HG03097 (cell line): ENCODE measurements around the gene TRERF1.
A peak's percentile ranks its signal among the peaks of the same experiment; 100 is the strongest.
"Not testable (repeated sequence)": the region's sequence is repeated elsewhere in the genome, so short reads cannot be mapped to it uniquely, and the experiment has no call there.

Experiments
- ATAC-seq: cut with Tn5 transposase; IDR thresholded peaks from one replicate; pipeline ENCODE4 v1.9.1; 2021; ENCODE audit not compliant: unreplicated experiment, low FRiP score

TRERF1 gene

DNA sequence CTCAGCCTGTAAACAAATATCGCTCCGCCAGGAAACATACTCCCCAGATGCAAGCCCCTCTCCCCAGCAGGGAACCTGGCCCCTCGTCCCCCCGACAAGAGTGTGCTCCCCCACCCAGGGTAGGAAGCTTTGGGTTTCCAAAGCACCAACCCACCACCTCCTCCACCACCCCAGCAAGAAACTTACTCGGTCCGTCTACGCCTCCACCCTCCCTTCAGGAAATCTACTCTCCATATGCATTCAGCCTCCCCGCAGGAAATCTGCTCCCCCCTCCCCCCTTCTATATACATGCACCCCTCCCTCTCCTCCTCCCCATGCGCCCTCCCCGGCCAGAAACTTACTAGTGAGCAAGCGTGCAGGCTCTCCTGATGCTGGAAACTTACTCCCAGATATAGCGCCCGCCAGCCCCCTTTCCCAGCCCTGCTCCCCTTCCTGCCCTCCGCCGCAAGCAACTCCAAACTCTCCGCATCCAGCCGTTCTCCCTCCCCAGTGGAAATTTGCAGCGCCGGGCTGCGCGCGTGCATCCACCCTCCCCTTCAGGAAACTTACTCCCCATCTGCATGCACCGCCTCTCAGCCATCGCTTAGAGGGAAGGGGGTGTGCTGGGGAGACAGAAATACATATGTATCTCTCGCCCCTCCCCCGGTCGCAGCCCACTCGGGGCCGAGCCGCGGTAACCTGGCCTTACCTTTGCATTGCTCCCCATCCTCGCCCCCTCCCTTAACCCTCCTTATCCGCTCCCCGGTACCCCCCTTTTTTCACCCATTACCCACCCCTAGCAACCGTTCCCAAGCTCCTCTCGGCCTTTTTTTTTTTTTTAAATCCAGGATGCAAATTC, at the start of gene TRERF1:
Gene TRERF1, minus strand, starts transcription at position 594 of the 838 bp plus-strand sequence. CDS start 182,336 bp downstream, outside the sequence.
- ATAC-seq, result no peak

- ATAC-seq, result no peak
These were observed 46.9 kb upstream of the TRERF1 start for GRCh38 chr6:42498473-42499128.

DNA sequence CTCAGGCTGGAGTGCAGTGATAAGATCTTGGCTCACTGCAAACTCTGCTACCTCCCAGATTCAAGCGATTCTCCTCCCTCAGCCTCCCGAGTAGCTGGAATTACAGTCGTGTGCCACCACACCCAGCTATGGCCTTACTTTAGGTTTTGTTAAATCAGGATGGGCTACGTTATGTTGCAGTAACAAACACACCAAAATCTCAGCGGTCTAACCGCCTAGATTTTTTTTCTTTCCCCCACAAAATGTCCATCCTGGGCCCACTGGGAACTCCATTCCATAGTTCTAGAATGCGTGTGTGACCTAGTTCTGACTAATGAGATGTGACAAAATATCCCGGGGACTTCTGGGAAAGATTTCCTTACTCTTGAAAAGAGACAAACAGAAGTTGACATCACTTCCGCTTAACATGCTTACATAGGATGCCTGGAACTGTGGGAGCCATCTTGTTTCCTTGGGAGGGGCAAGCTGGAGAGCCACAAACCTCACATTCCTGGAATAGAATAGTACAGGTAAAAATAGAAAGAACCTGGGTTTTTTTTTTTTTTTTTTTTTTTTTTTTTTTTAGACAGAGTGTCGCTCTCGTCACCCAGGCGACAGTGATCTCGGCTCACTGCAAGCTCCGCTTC, 42.3 kb upstream of the TRERF1 start:
- ATAC-seq, result no peak

- no peak for ATAC-seq
These were observed 36.4 kb upstream of the TRERF1 start for GRCh38 chr6:42488129-42488528.

DNA sequence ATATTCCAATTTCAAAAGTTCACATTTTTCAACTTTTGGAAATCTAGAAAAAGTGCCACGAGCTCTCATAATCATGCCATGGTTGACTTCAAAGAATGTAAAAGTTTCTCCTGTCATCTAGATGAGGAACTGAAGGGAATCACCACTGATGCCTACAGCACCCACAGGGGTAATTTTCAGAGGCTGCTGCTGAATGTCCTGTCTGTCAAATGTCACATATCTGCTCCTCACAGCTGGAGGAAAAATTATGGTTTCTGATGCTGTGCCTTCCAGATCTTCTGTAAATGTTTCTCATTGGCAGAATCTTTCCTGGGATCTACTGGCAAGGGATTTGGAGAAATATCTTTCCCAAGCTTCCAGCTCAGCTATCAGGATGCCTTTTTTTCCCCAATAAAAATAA, 32.5 kb upstream of the TRERF1 start:
- ATAC-seq, result no peak

- no peak for ATAC-seq
These were observed 30.4 kb upstream of the TRERF1 start for GRCh38 chr6:42482174-42482573.

DNA sequence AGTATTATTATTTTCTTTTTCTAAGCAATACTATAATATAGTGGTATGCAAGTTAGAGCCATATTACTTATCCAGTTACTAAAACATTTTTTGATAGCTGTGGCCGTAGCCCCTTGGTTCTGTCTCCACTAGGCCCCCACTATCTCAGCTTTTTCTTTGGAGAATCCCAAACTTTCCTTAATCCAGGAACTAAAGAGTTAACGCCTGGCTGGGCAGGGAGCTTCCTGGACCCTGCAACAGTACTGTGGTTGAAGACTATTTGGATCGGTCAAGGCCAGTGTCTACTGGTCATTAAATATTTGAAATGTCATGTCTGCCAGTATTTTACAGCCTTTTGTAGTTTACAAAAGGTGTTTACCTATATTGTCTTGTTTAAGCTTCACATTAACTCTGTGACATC, 20.0 kb upstream of the TRERF1 start:
- no peak for ATAC-seq

- no peak for ATAC-seq
These were observed 19.4 kb upstream of the TRERF1 start for GRCh38 chr6:42471142-42471541.

DNA sequence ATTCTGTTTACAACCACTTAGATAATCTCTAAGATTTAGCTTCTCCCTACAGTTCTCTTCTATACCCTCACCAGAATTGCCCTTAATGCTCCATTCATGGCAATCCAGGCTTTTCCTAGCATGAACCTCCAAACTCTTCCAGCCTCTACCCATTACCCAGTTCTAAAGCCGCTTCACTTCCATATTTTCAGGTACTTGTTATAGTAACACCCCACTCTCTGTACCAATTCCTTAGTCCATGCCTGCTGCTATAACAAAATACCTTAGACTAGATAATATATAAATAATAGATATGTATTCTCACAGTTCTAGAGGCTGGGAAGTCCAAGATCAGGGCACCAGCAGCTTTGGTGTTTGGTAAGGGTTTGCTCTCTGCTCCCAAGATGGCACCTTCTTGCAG, 16.5 kb upstream of the TRERF1 start:
- no peak for ATAC-seq

- no peak for ATAC-seq
These were observed 15.9 kb upstream of the TRERF1 start for GRCh38 chr6:42467651-42468050.

DNA sequence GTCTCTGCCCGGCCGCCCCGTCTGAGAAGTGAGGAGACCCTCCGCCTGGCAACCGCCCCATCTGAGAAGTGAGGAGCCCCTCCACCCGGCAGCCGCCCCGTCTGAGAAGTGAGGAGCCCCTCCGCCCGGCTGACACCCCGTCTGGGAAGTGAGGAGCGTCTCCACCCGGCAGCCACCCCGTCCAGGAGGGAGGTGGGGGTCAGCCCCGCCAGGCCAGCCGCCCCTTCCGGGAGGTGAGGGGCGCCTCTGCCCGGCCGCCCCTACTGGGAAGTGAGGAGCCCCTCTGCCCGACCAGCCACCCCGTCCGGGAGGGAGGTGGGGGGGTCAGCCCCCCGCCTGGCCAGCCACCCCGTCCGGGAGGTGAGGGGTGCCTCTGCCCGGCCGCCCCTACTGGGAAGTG, 14.7 kb upstream of the TRERF1 start:
- ATAC-seq, result not testable (repeated sequence)

DNA sequence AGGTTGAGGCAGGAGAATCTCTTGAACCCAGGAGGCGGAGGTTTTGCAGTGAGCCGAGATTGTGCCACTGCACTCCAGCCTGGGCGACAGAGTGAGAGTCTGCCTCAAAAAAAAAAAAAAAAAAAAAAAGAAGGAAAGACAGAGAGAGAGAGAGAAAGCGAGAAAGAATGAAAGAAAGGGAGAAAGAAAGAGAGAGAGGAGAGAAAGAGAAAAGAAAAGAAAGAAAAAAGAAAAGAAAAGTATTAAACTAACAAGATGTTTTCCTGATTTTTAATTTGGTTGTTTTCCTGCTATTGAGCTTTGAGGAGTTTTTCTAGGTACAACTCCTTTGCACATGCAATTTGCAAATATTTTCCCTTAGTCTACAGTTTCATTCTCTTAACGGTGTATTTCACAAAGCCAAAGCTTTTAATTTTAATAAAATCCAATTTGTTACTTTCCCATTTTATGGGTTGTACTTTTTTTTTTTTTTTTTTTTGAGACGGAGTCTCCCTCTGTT, 10.8 kb upstream of the TRERF1 start:
- no peak for ATAC-seq

DNA sequence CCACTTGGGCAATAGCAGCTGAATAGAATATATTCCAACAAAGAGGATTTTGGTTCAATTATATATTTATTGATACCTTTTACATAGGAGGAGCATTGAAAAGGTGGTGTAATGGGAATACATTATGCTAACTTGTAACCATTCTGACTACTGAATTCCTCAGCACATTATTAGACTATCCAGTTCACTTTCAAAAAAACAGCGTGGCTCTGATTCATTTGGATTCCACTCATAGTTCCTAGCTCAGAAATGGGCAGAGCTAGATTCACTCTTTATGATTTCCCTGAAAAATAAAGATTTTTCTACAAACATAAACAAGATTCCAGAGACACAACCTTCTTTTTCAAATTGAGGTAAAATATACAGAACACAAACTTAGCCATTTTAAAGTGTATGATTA, 9.2 kb upstream of the TRERF1 start:
- ATAC-seq, result no peak

- no peak for ATAC-seq
These were observed 8.2 kb upstream of the TRERF1 start for GRCh38 chr6:42459888-42460287.

GRCh38 chr6:42454428-42454791, 2.7 kb upstream of the TRERF1 start:
- ATAC-seq, result no peak

DNA sequence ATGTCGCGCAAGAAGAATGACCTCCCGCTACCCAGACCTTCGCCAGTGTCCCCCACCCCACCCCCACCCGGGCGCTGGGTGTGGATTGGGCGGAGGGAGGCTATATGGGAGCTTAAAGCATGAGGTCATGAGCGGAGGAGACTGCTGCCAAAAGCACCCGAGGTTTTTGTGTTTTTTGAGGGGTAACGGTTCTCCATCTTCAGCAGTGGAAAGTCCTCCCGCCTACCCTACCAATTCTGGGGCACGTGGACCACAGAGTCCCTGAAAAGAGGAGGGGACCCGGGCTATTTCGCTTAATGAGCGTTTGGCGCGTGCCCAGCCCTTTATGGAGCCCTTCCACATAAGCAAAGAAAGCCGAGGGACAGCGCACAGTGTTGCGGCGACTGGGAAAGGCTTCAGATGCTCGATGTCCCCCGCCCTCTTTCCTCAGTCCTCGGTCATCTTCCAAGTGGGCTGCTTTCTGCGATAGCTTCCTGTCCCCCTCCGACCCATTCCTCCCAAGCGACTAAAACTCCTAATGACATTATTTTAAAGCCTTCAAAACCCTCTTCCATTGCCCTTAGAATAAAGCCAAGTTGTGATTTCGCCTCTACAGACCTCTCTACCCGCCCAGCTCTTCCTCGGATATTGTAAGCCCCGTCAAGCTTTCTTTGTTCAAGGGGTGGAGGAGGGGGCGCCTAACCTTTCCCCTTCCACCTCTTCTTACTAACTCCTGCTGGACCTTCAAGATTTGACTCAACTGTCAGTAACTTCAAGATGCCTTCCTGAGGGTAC, 2.1 kb upstream of the TRERF1 start:
- no peak for ATAC-seq

- ATAC-seq, result no peak
These were observed 1.4 kb upstream of the TRERF1 start for GRCh38 chr6:42453031-42453653.

GRCh38 chr6:42452171-42453030, 675 bp upstream of the TRERF1 start:
- peak; percentile 39 for ATAC-seq
